ENCODE measurements around the gene TCN2.

TCN2 gene

GRCh38 chr22:30580896-30581295 is 26.1 kb upstream of the TCN2 start:
- Histone ChIP-seq H3K4me2 (ENCODE audit: low read depth, low read length, poor library complexity, severe bottlenecking) (no peak overlapping the region), H3K4me3 (ENCODE audit: insufficient read depth, low read length, poor library complexity, severe bottlenecking) (no peak overlapping the region), H3F3A (ENCODE audit: insufficient read depth) (no peaks in the 10 kb centered on the region), H2AFZ (ENCODE audit: low read depth, low read length, severe bottlenecking) (no peak overlapping the region), H4K20me1 (ENCODE audit: low read depth, low read length) (no peaks in the 10 kb centered on the region), H3K9me3 (ENCODE audit: insufficient read depth, low read length) (no peaks in the 10 kb centered on the region), H3K27me3 (ENCODE audit: low read length) (no peaks in the 10 kb centered on the region), H3K36me3 (ENCODE audit: low read length) (no peaks in the 10 kb centered on the region), H3K27ac (ENCODE audit: low read depth, low read length) (no peak overlapping the region), H3K9me2 (replicated peaks; ENCODE audit: insufficient read depth, low read length) (no peaks in the 10 kb centered on the region), H3K79me2 (ENCODE audit: insufficient read depth, low read length) (no peaks in the 10 kb centered on the region), H3K9ac (ENCODE audit: low read length) (no peak overlapping the region)
- TF ChIP-seq EZH2phosphoT487 (conservative IDR thresholded peaks at IDR 0.05; ENCODE audit: low read length), result no peak
- TF ChIP-seq, protein P1, sequence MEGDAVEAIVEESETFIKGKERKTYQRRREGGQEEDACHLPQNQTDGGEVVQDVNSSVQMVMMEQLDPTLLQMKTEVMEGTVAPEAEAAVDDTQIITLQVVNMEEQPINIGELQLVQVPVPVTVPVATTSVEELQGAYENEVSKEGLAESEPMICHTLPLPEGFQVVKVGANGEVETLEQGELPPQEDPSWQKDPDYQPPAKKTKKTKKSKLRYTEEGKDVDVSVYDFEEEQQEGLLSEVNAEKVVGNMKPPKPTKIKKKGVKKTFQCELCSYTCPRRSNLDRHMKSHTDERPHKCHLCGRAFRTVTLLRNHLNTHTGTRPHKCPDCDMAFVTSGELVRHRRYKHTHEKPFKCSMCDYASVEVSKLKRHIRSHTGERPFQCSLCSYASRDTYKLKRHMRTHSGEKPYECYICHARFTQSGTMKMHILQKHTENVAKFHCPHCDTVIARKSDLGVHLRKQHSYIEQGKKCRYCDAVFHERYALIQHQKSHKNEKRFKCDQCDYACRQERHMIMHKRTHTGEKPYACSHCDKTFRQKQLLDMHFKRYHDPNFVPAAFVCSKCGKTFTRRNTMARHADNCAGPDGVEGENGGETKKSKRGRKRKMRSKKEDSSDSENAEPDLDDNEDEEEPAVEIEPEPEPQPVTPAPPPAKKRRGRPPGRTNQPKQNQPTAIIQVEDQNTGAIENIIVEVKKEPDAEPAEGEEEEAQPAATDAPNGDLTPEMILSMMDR (IDR thresholded peaks at IDR 0.05; ENCODE audit: insufficient read depth, low read length, poor library complexity, severe bottlenecking), result no peak

- Histone ChIP-seq H3K4me2 (ENCODE audit: low read depth, low read length, poor library complexity, severe bottlenecking) (no peak overlapping the region), H3K36me3 (ENCODE audit: low read length) (no peaks in the 10 kb centered on the region), H3K9me2 (replicated peaks; ENCODE audit: insufficient read depth, low read length) (no peaks in the 10 kb centered on the region), H3F3A (ENCODE audit: insufficient read depth) (no peaks in the 10 kb centered on the region), H3K9me3 (ENCODE audit: insufficient read depth, low read length) (no peaks in the 10 kb centered on the region), H3K27me3 (ENCODE audit: low read length) (no peaks in the 10 kb centered on the region), H3K9ac (ENCODE audit: low read length) (no peak overlapping the region), H3K79me2 (ENCODE audit: insufficient read depth, low read length) (no peaks in the 10 kb centered on the region), H3K4me3 (ENCODE audit: insufficient read depth, low read length, poor library complexity, severe bottlenecking) (no peak overlapping the region), H2AFZ (ENCODE audit: low read depth, low read length, severe bottlenecking) (no peak overlapping the region), H4K20me1 (ENCODE audit: low read depth, low read length) (no peaks in the 10 kb centered on the region), H3K27ac (ENCODE audit: low read depth, low read length) (no peak overlapping the region)
- TF ChIP-seq, protein P1 (IDR thresholded peaks at IDR 0.05; ENCODE audit: insufficient read depth, low read length, poor library complexity, severe bottlenecking), result no peak
- no peak for TF ChIP-seq EZH2phosphoT487 (conservative IDR thresholded peaks at IDR 0.05; ENCODE audit: low read length)
Observed at GRCh38 chr22:30582051-30582450, 24.9 kb upstream of the TCN2 start.

DNA sequence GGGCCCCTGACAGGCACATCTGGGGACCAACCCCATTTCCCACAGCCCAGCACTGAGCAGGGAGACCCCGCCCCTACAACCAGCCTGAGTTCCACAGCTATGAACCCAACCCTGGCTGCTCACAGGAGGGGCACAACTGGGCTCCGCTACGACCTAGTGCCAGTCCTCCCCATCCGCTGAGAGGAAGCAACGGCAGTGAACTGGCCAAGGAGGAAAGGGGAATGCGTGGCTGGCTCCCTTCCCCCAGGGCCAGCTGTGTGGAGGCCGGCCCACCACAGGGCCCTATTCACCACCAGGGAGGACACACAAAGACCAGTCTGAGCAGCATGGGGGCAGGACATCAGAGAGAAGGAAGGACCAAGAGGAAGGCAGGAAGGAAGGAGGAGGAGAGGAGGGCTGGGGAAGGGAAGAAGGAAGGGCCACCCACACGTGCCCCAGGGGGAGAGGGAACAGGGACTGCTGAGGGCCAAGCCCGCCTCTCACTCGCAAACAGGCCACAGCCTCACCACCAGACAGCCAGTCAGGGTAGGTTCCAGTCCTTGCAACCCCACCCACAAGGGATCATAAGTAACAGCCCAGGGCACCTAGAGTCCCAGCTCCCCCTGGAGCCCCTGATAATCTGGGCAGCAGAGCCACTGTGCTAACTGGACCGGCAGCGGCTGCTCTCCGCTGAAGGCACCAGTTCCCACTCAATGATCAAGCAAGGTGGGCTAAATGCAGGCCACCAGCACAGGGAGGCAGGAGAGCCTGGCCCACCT is 24.0 kb upstream of the TCN2 start:
- no peak for TF ChIP-seq EZH2phosphoT487 (conservative IDR thresholded peaks at IDR 0.05; ENCODE audit: low read length)
- TF ChIP-seq, protein P1 (IDR thresholded peaks at IDR 0.05; ENCODE audit: insufficient read depth, low read length, poor library complexity, severe bottlenecking), result no peak
- H3F3A ChIP-seq (ENCODE audit: insufficient read depth), result no peaks in the 10 kb centered on the region
- no peaks in the 10 kb centered on the region for H4K20me1 ChIP-seq (ENCODE audit: low read depth, low read length)
- H2AFZ ChIP-seq (ENCODE audit: low read depth, low read length, severe bottlenecking), result no peak overlapping the region
- H3K9me3 ChIP-seq (ENCODE audit: insufficient read depth, low read length), result no peaks in the 10 kb centered on the region
- no peak overlapping the region for H3K4me3 ChIP-seq (ENCODE audit: insufficient read depth, low read length, poor library complexity, severe bottlenecking)
- no peak overlapping the region for H3K27ac ChIP-seq (ENCODE audit: low read depth, low read length)
- H3K27me3 ChIP-seq (ENCODE audit: low read length), result no peaks in the 10 kb centered on the region
- no peaks in the 10 kb centered on the region for H3K79me2 ChIP-seq (ENCODE audit: insufficient read depth, low read length)
- no peaks in the 10 kb centered on the region for H3K36me3 ChIP-seq (ENCODE audit: low read length)
- no peak overlapping the region for H3K9ac ChIP-seq (ENCODE audit: low read length)
- H3K4me2 ChIP-seq (ENCODE audit: low read depth, low read length, poor library complexity, severe bottlenecking), result no peak overlapping the region
- no peaks in the 10 kb centered on the region for H3K9me2 ChIP-seq (replicated peaks; ENCODE audit: insufficient read depth, low read length)

Data from SU-DHL-6 (cell line).